PFSK-1 (cell line): ENCODE measurements around the gene GRHL3.

ENCODE experiments used
- FOXP2 ChIP-seq: optimal IDR thresholded peaks from 2 replicates; pipeline ENCODE3; 2011; ENCODE audit warnings: borderline replicate concordance, control low read depth, inconsistent platforms; ENCODE audit not compliant: insufficient read depth; ENCODE audit errors: extremely low read length, extremely low read depth
- POLR2AphosphoS5 ChIP-seq: IDR thresholded peaks from 2 replicates; pipeline ENCODE4 v1.6.1; 2012; ENCODE audit warnings: low read depth, mild to moderate bottlenecking, control low read depth, low read length, moderate library complexity
- REST ChIP-seq, 2 experiments: IDR thresholded peaks; 2 replicates each; pipeline versions ENCODE4 v1.6.1 to v1.8.0; 2011 to 2012; ENCODE audit warnings: low read depth in 2 of 2, low read length in 2 of 2, control low read depth in 1 of 2, inconsistent platforms in 1 of 2, mild to moderate bottlenecking in 1 of 2, moderate library complexity in 1 of 2; ENCODE audit not compliant: insufficient read depth in 1 of 2
- SIN3A ChIP-seq: IDR thresholded peaks from 2 replicates; pipeline ENCODE4 v1.6.1; 2012; ENCODE audit warnings: mild to moderate bottlenecking, low read length, moderate library complexity, borderline replicate concordance; ENCODE audit not compliant: insufficient read depth
- TAF1 ChIP-seq: IDR thresholded peaks from 2 replicates; pipeline ENCODE4 v1.6.1; 2012; ENCODE audit warnings: low read length, control low read depth, borderline replicate concordance; ENCODE audit not compliant: insufficient read depth

The GRHL3 gene

GRCh38 chr1:24347159-24347934, 28.2 kb downstream of the GRHL3 start:
- TF ChIP-seq SIN3A, result no peak
- no peak for TF ChIP-seq REST (IDR thresholded peaks at IDR 0.05; ENCODE audit: insufficient read depth in 1 of 2, low read depth in 2 of 2, low read length in 2 of 2)

DNA sequence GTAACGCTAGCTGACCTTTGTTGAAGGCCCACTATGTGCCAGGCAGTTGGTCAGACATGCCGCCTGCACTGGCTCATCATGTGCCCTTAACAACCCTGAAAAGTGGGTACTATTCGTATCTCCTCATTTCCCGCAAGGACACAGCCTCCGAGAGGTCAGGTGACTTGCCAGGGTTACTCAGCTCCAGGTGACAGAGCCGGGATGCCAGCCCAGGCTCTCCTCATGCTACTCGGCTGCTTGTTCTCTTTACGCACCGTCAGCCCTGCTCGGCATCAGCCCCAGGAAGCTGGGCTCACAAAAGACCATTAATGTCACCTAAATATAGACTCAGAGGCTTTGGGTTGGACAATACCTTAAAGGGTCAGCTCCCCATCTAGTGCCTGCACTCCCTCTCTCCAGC, 29.0 kb downstream of the GRHL3 start:
- no peak for TF ChIP-seq POLR2AphosphoS5
- no peak for TF ChIP-seq SIN3A
- no peak for TF ChIP-seq FOXP2
- no peak for TF ChIP-seq TAF1
- no peak for TF ChIP-seq REST (IDR thresholded peaks at IDR 0.05; ENCODE audit: insufficient read depth in 1 of 2, low read depth in 2 of 2, low read length in 2 of 2)

- no peak for TF ChIP-seq POLR2AphosphoS5
- TF ChIP-seq SIN3A, result no peak
- TF ChIP-seq FOXP2, result no peak
- TF ChIP-seq REST (IDR thresholded peaks at IDR 0.05; ENCODE audit: insufficient read depth in 1 of 2, low read depth in 2 of 2, low read length in 2 of 2), result no peak
- no peak for TF ChIP-seq TAF1
Observed at GRCh38 chr1:24349891-24350290, 30.7 kb downstream of the GRHL3 start.

GRCh38 chr1:24351247-24351646, 32.1 kb downstream of the GRHL3 start:
- no peak for TF ChIP-seq SIN3A
- TF ChIP-seq FOXP2, result no peak
- no peak for TF ChIP-seq REST (IDR thresholded peaks at IDR 0.05; ENCODE audit: insufficient read depth in 1 of 2, low read depth in 2 of 2, low read length in 2 of 2)
- TF ChIP-seq TAF1, result no peak
- TF ChIP-seq POLR2AphosphoS5, result no peak
